Adipocyte (in vitro differentiated cells): ENCODE measurements around the gene BPIFB1.

Experiments used
- DNase-seq: peaks from one replicate; pipeline ENCODE4 v3.0.0-alpha.2; 2015; ENCODE audit warnings: low read depth
- H3K27me3 ChIP-seq: replicated peaks from 2 replicates; pipeline ENCODE4 v1.7.0; 2013; ENCODE audit warnings: mild to moderate bottlenecking, low read length, moderate library complexity; ENCODE audit not compliant: control insufficient read depth, insufficient read depth
- H3K36me3 ChIP-seq: 2 replicates; pipeline ENCODE4 v1.7.0; 2013; ENCODE audit warnings: low read length, mild to moderate bottlenecking, moderate library complexity; ENCODE audit not compliant: control insufficient read depth, insufficient read depth, severe bottlenecking
- H3K4me1 ChIP-seq: 2 replicates; pipeline ENCODE4 v1.7.0; 2013; ENCODE audit warnings: mild to moderate bottlenecking, low read length, moderate library complexity; ENCODE audit not compliant: control insufficient read depth, insufficient read depth
- H3K4me3 ChIP-seq: 2 replicates; pipeline ENCODE4 v1.7.0; 2013; ENCODE audit warnings: mild to moderate bottlenecking, low read length, moderate library complexity
- H3K9ac ChIP-seq: 2 replicates; pipeline ENCODE4 v1.7.0; 2013; ENCODE audit warnings: mild to moderate bottlenecking, low read length, moderate library complexity
- H3K9me3 ChIP-seq: 2 replicates; pipeline ENCODE4 v1.7.0; 2013; ENCODE audit warnings: mild to moderate bottlenecking, low read length, moderate library complexity; ENCODE audit not compliant: control insufficient read depth

The BPIFB1 gene

DNA sequence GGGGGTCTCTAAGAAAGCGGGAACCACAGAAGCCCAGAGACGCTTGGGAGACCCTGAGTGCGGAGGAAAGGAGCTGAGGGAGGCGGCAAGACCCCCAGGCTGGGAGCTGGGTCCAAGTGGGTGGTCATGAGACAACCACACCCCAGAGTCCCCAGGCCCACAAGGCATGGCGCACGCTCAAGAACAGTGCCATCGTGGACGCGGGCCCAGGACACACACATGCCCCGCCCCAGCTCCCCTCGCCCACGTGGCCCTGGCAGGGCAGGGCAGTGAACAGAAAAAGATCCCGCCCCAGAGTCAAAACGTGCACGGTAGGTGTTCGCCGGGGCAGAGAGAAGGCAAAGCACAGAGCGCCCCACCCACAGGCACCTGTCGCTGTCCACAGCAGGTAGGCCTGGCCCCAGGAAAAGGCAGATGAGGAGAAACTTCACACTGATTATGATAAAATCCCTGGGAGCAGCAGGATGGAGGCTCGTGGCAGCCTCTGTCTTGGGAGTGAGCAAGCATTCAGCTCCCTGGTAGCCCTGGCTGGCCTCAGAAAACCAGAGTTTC is 50.0 kb downstream of the BPIFB1 start:
- no peak overlapping the region for H3K9ac ChIP-seq
- no peak for DNase-seq
- H3K4me1 ChIP-seq = no peaks in the 10 kb centered on the region
- no peaks in the 10 kb centered on the region for H3K9me3 ChIP-seq
- no peaks in the 10 kb centered on the region for H3K36me3 ChIP-seq
- peaks cover 59% of the 10 kb centered on the region for H3K27me3 ChIP-seq
- H3K4me3 ChIP-seq = no peak overlapping the region

DNA sequence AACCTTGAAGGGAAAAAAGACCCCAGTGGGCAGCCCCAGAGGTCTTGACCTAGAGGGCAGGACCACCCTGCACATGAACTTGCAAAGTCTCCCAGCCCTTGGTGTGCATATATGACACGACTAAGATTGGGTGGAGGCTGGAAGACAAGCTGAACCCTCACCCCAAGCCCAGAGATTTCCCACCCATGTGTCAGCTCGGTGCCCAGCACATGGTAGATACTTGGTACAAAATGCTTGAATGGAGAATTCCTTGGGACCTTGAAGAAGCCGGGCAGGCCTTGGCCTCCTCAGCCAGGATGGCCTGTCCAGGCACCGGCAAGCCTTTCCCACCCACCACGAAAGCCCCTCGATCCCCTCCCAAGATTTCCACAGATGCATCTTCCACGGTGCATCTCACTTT is 50.6 kb downstream of the BPIFB1 start:
- Histone ChIP-seq H3K27me3 (peaks cover 52% of the 10 kb centered on the region), H3K9me3 (no peaks in the 10 kb centered on the region), H3K9ac (no peak overlapping the region), H3K4me3 (no peak overlapping the region), H3K36me3 (no peaks in the 10 kb centered on the region), H3K4me1 (no peaks in the 10 kb centered on the region)
- DNase-seq = no peak

DNA sequence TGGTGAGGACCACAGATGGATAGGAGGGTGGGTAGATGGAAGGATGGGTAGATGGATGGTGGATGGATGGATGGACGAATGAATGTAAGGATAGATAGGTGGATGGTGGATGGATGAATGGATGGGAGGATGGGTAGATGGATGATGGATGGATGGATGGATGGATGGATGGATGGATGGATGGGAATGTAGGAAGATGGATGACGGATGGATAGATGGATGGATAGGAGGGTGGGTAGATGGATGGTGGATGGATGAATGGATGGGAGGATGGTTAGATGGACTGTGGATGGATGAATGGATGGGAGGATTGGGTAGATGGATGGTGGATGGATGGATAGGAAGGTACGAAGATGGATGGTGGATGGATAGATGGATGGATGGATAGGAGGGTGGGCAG is 51.1 kb downstream of the BPIFB1 start:
- H3K27me3 ChIP-seq = peaks cover 47% of the 10 kb centered on the region
- DNase-seq = no peak
- H3K4me1 ChIP-seq = no peaks in the 10 kb centered on the region
- H3K9ac ChIP-seq = no peak overlapping the region
- no peaks in the 10 kb centered on the region for H3K9me3 ChIP-seq
- no peak overlapping the region for H3K4me3 ChIP-seq
- H3K36me3 ChIP-seq = no peaks in the 10 kb centered on the region

DNA sequence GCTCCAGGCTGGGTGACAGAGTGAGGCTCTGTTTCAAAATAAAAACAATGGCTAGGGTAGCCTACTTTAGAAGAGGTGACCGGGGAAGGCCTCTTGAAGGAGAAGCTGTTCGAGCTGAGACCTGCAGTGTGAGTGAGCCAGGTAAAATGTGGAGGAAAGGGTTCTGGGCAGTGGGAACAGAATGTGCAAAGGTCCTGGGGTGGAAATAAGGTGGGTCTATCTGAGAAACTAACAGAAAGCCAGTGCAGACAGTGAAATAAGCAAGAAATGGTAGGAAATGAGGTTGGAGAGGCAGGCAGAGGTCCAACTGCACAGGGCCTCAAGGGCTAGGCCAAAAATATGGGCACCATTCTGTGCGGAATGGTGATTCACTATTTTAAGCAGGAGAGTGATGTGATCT is 53.4 kb downstream of the BPIFB1 start:
- Histone ChIP-seq H3K36me3 (no peaks in the 10 kb centered on the region), H3K27me3 (peaks cover 32% of the 10 kb centered on the region), H3K9ac (no peak overlapping the region), H3K4me1 (no peaks in the 10 kb centered on the region), H3K4me3 (no peak overlapping the region), H3K9me3 (no peaks in the 10 kb centered on the region)
- no peak for DNase-seq

DNA sequence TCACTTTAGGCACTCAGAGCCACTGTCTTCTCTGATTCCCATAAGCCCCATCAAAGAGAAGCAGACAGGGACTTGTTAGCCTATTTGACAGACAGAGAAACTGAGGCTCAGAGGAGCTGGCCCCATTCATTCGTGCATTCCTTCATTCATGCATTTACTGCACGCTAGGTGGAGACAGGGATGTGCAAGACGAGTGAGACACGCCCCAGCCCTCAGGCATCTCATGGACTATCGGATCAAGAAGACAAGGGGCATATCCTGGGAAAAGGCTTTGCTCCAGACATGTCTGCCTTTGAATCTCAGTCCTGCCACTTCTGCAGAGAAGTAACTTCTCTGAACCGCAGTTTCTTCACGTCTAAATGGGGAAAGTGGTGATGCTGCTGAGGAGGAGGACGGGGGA is 54.1 kb downstream of the BPIFB1 start:
- Histone ChIP-seq H3K36me3 (no peaks in the 10 kb centered on the region), H3K4me1 (no peaks in the 10 kb centered on the region), H3K4me3 (no peak overlapping the region), H3K9ac (no peak overlapping the region), H3K27me3 (peaks cover 31% of the 10 kb centered on the region), H3K9me3 (no peaks in the 10 kb centered on the region)
- no peak for DNase-seq

DNA sequence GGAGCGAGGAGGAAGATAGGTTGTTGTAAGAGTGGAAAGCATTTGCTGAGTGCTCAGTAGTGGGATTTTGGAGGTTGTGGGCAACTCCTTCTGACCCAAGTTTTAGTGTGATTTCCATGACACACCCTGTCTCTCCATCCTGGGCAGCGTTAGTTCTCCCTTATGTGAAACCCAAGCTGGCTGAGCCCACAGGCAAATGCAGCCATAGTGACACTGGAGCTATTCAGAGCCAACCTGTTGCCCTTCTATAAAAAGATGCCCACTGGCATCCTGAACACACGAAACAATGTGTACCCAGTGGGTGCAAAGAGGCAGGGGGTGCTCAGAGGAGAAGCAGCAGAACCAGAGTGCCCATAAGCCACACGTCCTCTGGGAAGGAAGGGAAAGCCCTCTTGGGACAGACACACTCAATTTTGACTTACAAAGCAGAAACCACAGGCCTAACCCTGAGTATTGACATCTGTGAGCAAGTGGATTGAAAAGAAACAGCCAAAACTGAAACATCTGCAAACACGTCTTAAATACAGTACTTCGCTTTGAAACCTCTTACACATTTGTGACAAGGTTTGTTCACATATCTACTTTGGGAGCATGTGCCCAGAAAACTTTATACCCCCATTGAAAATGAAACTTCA is 54.6 kb downstream of the BPIFB1 start:
- H3K9me3 ChIP-seq = no peaks in the 10 kb centered on the region
- no peak for DNase-seq

DNA sequence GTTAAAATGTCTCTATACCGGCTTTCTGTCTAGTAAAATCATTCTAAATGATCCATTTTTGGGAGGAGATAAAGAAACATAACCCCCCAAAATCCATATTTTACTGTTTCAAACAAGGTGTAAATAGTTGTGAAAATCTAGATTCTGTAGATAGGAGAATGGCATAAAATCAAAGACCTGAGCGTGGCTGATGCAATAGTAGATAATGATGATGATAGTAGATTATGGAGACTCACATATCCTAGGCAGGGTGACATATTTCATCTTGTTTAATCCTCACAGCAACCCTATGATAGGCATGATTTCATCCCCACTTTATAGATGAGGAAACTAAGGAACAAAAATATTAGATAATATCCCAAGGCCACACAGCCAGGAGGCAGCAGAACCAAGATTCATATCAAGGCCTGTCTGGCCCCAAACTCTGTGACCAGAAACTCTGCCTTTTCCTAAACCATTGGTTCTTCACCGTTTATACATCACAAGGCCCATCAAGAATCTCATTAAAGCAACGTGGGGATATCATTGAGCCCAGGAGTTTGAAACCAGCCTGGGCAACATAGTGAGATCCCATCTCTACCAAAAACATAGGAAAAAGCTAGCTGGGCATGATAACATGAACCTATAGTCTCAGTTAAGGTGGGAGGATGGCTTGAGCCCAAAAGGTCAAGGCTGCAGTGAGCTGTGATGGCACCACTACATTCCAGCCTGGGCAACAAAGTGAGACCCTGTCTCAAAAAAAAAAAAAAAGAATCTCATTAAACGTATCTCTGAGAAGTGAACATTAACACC is 55.6 kb downstream of the BPIFB1 start:
- Histone ChIP-seq H3K9ac (no peak overlapping the region), H3K4me1 (no peaks in the 10 kb centered on the region), H3K9me3 (no peaks in the 10 kb centered on the region), H3K36me3 (no peaks in the 10 kb centered on the region), H3K27me3 (peaks cover 22% of the 10 kb centered on the region), H3K4me3 (no peak overlapping the region)
- DNase-seq = no peak

More for the DNA sequence above, 54.6 kb downstream of the BPIFB1 start:
- Histone ChIP-seq H3K9ac (no peak overlapping the region), H3K27me3 (peaks cover 29% of the 10 kb centered on the region), H3K36me3 (no peaks in the 10 kb centered on the region), H3K4me3 (no peak overlapping the region), H3K4me1 (no peaks in the 10 kb centered on the region)

DNA sequence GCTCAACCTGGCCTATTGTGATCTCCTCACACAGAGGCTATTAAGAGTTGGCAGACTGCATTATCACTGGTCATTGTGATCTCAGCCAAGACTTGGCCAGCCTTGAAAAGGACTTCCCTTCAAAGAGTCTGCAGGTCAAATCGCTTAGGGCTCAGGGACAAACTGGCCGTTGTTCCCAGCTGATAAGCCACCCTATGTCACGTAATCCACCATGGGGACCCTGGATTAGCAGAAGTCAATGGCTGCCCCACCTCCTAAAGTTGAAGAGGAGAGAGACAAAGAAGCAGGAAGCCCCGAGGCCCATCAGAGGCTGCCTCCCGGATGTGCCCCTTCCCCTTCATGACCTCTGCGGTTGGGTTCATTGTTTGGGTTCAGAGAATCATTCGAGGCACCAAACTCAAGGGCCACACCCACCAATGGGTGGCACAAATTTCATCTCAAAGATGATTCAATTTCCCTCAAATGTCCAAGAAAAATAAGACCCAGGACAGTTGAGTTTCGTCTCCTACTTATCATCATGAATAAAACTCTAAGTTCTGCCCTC is 56.6 kb downstream of the BPIFB1 start:
- Histone ChIP-seq H3K4me1 (no peaks in the 10 kb centered on the region), H3K4me3 (no peak overlapping the region), H3K9ac (no peak overlapping the region), H3K36me3 (no peaks in the 10 kb centered on the region), H3K27me3 (peaks cover 16% of the 10 kb centered on the region), H3K9me3 (no peaks in the 10 kb centered on the region)
- no peak for DNase-seq

DNA sequence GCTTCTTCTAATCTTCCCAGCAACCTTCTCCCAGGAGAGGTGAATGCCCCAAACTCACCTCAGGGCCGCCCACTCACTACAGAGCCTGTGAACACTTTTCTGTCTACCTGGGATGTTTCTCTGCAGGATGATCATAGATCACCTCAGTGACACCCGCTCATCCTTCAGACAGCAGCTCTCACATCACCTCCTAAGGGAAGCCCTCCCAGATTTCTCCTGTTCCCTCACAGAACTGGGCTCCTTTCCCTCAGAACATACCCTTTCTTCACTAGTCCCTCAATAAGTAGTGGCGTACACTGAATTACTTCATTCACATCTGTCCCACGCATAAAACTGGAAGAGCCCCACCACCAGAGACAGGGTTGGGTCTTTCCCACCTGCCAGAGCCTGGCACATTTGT is 60.5 kb downstream of the BPIFB1 start:
- no peaks in the 10 kb centered on the region for H3K36me3 ChIP-seq
- DNase-seq = no peak
- no peaks in the 10 kb centered on the region for H3K9me3 ChIP-seq
- H3K4me1 ChIP-seq = no peaks in the 10 kb centered on the region
- peaks cover 12% of the 10 kb centered on the region for H3K27me3 ChIP-seq
- no peak overlapping the region for H3K9ac ChIP-seq
- no peak overlapping the region for H3K4me3 ChIP-seq

DNA sequence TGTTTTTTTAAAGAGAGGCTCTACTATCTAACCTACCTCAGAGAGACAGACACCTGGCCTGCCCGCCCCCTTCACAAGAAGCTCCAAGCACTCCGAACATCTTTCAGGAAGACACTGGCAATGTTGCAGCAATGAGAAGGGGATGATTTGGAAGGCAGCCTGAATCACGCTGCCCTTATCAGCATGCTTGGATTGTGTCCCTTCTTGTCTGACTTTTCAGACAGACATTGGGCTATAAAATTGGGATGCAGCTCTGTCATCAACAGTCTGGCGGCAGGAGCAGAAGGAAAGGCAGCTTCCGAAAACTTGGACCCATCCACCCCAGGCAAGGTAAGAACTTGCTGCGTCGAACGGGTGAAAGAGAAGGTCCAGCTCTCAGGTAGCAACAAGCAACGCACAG is 62.3 kb downstream of the BPIFB1 start:
- H3K9me3 ChIP-seq = no peaks in the 10 kb centered on the region
- no peak overlapping the region for H3K9ac ChIP-seq
- DNase-seq = no peak
- no peak overlapping the region for H3K4me3 ChIP-seq
- H3K36me3 ChIP-seq = peaks cover 6% of the 10 kb centered on the region
- peaks cover 12% of the 10 kb centered on the region for H3K27me3 ChIP-seq
- H3K4me1 ChIP-seq = no peaks in the 10 kb centered on the region

DNA sequence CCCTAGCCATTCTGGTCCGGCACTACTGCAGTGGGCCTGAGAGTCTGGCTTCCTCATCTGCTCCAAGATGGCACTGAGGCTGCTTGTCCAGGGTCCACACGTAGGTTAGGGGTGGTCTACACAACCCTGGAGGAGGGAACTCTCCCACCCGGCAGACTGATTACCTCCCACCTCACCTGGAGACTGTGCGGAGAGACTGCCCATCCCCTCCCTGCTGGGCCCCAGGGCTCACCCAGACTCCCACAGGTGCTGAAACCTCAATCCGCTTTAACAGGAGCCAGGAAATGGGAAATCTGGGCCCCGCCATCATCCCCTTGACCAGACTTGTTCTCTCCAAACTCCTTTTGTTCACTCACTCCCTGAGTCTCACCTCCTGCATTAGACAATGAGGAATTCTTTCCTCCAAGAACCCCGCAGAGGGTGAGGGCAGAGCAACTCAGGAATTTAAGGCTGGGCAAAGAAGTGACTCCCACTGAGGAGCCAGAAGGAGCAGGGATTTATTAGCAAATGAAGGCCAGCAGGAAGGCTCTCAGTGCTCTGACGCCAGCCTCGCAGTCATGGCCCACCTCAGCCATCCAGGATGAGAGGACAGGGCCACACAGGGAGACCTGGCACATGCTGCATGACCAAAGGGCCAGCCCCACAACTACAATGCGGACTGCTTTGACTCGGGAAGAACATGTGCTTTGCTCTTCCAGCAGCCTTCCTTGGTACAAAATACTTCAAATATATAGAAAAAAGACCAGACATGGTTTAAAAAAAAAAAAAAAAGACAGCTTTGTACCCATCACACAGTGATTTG is 65.3 kb downstream of the BPIFB1 start:
- no peak overlapping the region for H3K4me3 ChIP-seq
- DNase-seq = no peak
- no peak overlapping the region for H3K9ac ChIP-seq
- H3K27me3 ChIP-seq = no peaks in the 10 kb centered on the region
- H3K4me1 ChIP-seq = no peaks in the 10 kb centered on the region
- H3K9me3 ChIP-seq = no peaks in the 10 kb centered on the region
- peaks cover 6% of the 10 kb centered on the region for H3K36me3 ChIP-seq
